Lower leg skin (tissue), 4 donors: ENCODE results near the gene KIAA0040. TPM values are rescaled to one million over a fixed set of nuclear protein-coding genes. Genes with fewer than 3 reads are reported as not detected.

Source experiments
- DNase-seq, 2 donors: peaks; one replicate each; pipeline ENCODE4 v3.0.0-alpha.2; 2019; ENCODE audit warnings: low spot score in 2 of 2
- H3K4me3 ChIP-seq: fragments of 200-600 bp; sonication (generic); 2 replicates; pipeline ENCODE4 v1.5.1; 2017; ENCODE audit warnings: mild to moderate bottlenecking, low read depth; ENCODE audit not compliant: poor library complexity, severe bottlenecking
- CTCF ChIP-seq, 3 donors: fragments of 450-650 bp; IDR thresholded peaks; one replicate each; pipeline ENCODE4 v1.5.1; 2016; ENCODE audit warnings: antibody characterized with exemption in 3 of 3, mild to moderate bottlenecking in 3 of 3, moderate library complexity in 2 of 3
- POLR2A ChIP-seq, 2 donors: fragments of 450-650 bp; IDR thresholded peaks; one replicate each; pipeline ENCODE4 v1.6.1; 2016 to 2017; ENCODE audit warnings: antibody characterized with exemption in 2 of 2, mild to moderate bottlenecking in 1 of 2, moderate library complexity in 1 of 2
- WGBS, 2 donors: methylation state at CpG; one replicate each; pipeline ENCODE4 v1.1.5; 2018; 5-methylcytosine and 5-hydroxymethylcytosine counted together
- intact Hi-C: fragments of 100-400 bp; cut with DNase I; formaldehyde crosslinking; loops from one replicate; pipeline ENCODE4 v1.15.0; 2023; ENCODE audit warnings: low total_unique reads
- total RNA-seq, 4 donors: library from RNA; depleted of rRNA; stranded (reverse); fragments of >200 nt; gene quantifications; one replicate each; pipeline ENCODE4 v1.1.0, GENCODE V29; 2016

Gene KIAA0040
- 10 to 100 TPM; 12.3 to 16.3 (median 15.0) TPM for total RNA-seq

GRCh38 chr1:175192630-175193526 lies at the start of gene KIAA0040:
Gene KIAA0040, minus strand, starts transcription at chr1:175192776. Its CDS starts 31,763 bp downstream, at chr1:175161013.
- H3K4me3 ChIP-seq: peak within 1 kb of the TSS; percentile 62
- 4 to 6% methylated on average over 38 to 48 of the region's 62 CpGs for WGBS, 2 donors
- TF ChIP-seq POLR2A (IDR thresholded peaks at IDR 0.05) (no peak), CTCF (IDR thresholded peaks at IDR 0.05) (no peak)
- intact Hi-C loops: no loop called here
- DNase-seq: peak in 1 of 2 donors; percentile 94

- intact Hi-C loops: no loop called here
- no peak overlapping the region for H3K4me3 ChIP-seq
- no peak for TF ChIP-seq CTCF (IDR thresholded peaks at IDR 0.05)
- no peak for TF ChIP-seq POLR2A (IDR thresholded peaks at IDR 0.05)
- WGBS, 2 donors: 89 to 93% methylated on average over 1 of the region's 1 CpG
- no peak for DNase-seq
These were observed 44.8 kb upstream of the KIAA0040 start for GRCh38 chr1:175237389-175237788.

GRCh38 chr1:175234639-175235038 lies 42.1 kb upstream of the KIAA0040 start:
- DNase-seq: no peak
- TF ChIP-seq CTCF (IDR thresholded peaks at IDR 0.05): no peak
- TF ChIP-seq POLR2A (IDR thresholded peaks at IDR 0.05): no peak
- intact Hi-C loops: no loop called here
- 74 to 94% methylated on average over 3 of the region's 3 CpGs for WGBS, 2 donors
- no peak overlapping the region for H3K4me3 ChIP-seq

GRCh38 chr1:175232335-175232734 lies 39.8 kb upstream of the KIAA0040 start:
- TF ChIP-seq CTCF (IDR thresholded peaks at IDR 0.05): no peak
- no peak for TF ChIP-seq POLR2A (IDR thresholded peaks at IDR 0.05)
- DNase-seq: no peak
- H3K4me3 ChIP-seq: no peak overlapping the region
- WGBS, 2 donors: 37 to 46% methylated on average over 2 of the region's 2 CpGs
- intact Hi-C loops: no loop called here

- TF ChIP-seq CTCF (IDR thresholded peaks at IDR 0.05) (no peak), POLR2A (IDR thresholded peaks at IDR 0.05) (no peak)
- H3K4me3 ChIP-seq: no peak overlapping the region
- intact Hi-C loops: loop anchor here (10.0 kb wide), 1 partner anchor 71 kb away; no protein-coding TSS in a partner anchor
- 0% methylated on average over 1 of the region's 1 CpG for WGBS, 2 donors
- no peak for DNase-seq
These were observed 33.2 kb upstream of the KIAA0040 start for GRCh38 chr1:175225805-175226129.
